IPS-18c (cell line): Measurements from ENCODE around the gene NEURL1.
A peak's percentile ranks its signal among the peaks of the same experiment; 100 is the strongest.

ENCODE experiments used
- H3K4me3 ChIP-seq: 2 replicates; pipeline ENCODE4 v1.7.0; 2013; ENCODE audit warnings: low read depth, mild to moderate bottlenecking, low read length, moderate library complexity; ENCODE audit not compliant: insufficient read depth
- H3K9me3 ChIP-seq: one replicate; pipeline ENCODE4 v1.6.1; 2013; ENCODE audit warnings: mild to moderate bottlenecking, low read length, moderate library complexity; ENCODE audit not compliant: control insufficient read depth, insufficient read depth

Gene NEURL1

GRCh38 chr10:103493362-103493915 lies at the start of gene NEURL1:
Gene NEURL1 (plus strand): TSS chr10:103493705. CDS start chr10:103494388, 683 bp downstream.
- H3K4me3 ChIP-seq: peak within 1 kb of the TSS; percentile 62
- H3K9me3 ChIP-seq: no peaks in the 10 kb centered on the region

- Histone ChIP-seq H3K4me3 (no peak overlapping the region), H3K9me3 (peaks cover 3% of the 10 kb centered on the region)
Observed at GRCh38 chr10:103444478-103444877, 49.0 kb upstream of the NEURL1 start.

- Histone ChIP-seq H3K4me3 (no peak overlapping the region), H3K9me3 (peaks cover 3% of the 10 kb centered on the region)
Observed at GRCh38 chr10:103445366-103445765, 48.1 kb upstream of the NEURL1 start.

GRCh38 chr10:103445767-103446567 lies 47.5 kb upstream of the NEURL1 start:
- H3K9me3 ChIP-seq: peaks cover 3% of the 10 kb centered on the region
- no peak overlapping the region for H3K4me3 ChIP-seq

- H3K4me3 ChIP-seq: no peak overlapping the region
- peaks cover 3% of the 10 kb centered on the region for H3K9me3 ChIP-seq
Observed at GRCh38 chr10:103447187-103447586, 46.3 kb upstream of the NEURL1 start.

- H3K4me3 ChIP-seq: no peak overlapping the region
- no peaks in the 10 kb centered on the region for H3K9me3 ChIP-seq
Observed at GRCh38 chr10:103448746-103449145, 44.8 kb upstream of the NEURL1 start.

- Histone ChIP-seq H3K4me3 (no peak overlapping the region), H3K9me3 (no peaks in the 10 kb centered on the region)
Observed at GRCh38 chr10:103449208-103450144, 44.0 kb upstream of the NEURL1 start.

GRCh38 chr10:103450201-103450695 lies 43.3 kb upstream of the NEURL1 start:
- Histone ChIP-seq H3K9me3 (no peaks in the 10 kb centered on the region), H3K4me3 (no peak overlapping the region)

- H3K4me3 ChIP-seq: no peak overlapping the region
- H3K9me3 ChIP-seq: no peaks in the 10 kb centered on the region
Observed at GRCh38 chr10:103451091-103451813, 42.3 kb upstream of the NEURL1 start.

GRCh38 chr10:103451831-103452505 lies 41.5 kb upstream of the NEURL1 start, which contains the start of gene CALHM2:
Gene CALHM2 (minus strand): TSS chr10:103452370. CDS start chr10:103449941, 2,429 bp downstream.
- no peaks in the 10 kb centered on the region for H3K9me3 ChIP-seq
- H3K4me3 ChIP-seq: no peak within 1 kb of the TSS; the same call in 1 of the 2 replicates

- Histone ChIP-seq H3K4me3 (no peak overlapping the region; the same call in 1 of the 2 replicates), H3K9me3 (no peaks in the 10 kb centered on the region)
Observed at GRCh38 chr10:103452506-103453230, 40.8 kb upstream of the NEURL1 start.

GRCh38 chr10:103454026-103454425 lies 39.5 kb upstream of the NEURL1 start:
- no peaks in the 10 kb centered on the region for H3K9me3 ChIP-seq
- no peak overlapping the region for H3K4me3 ChIP-seq

GRCh38 chr10:103455235-103455634 lies 38.3 kb upstream of the NEURL1 start:
- no peak overlapping the region for H3K4me3 ChIP-seq
- no peaks in the 10 kb centered on the region for H3K9me3 ChIP-seq

GRCh38 chr10:103456074-103456660 lies 37.3 kb upstream of the NEURL1 start:
- Histone ChIP-seq H3K4me3 (no peak overlapping the region), H3K9me3 (no peaks in the 10 kb centered on the region)

GRCh38 chr10:103457176-103457712 lies 36.3 kb upstream of the NEURL1 start:
- Histone ChIP-seq H3K9me3 (no peaks in the 10 kb centered on the region), H3K4me3 (no peak overlapping the region)
